Measurements from ENCODE around the gene CSNK1G2. TPM values are rescaled to one million over a fixed set of nuclear protein-coding genes. Genes with fewer than 3 reads are reported as not detected.

Gene CSNK1G2
- polyA plus RNA-seq, 1 experiment: 22.9 TPM

GRCh38 chr19:1979642-1980041, 38.7 kb downstream of the CSNK1G2 start:
- POLR2A ChIA-PET: no interaction called here

GRCh38 chr19:1980091-1980808, 39.3 kb downstream of the CSNK1G2 start:
- no peak overlapping the region for H3K27ac ChIP-seq (ENCODE audit: low read depth, low read length)
- CTCF ChIA-PET: no interaction called here
- DNase-seq (ENCODE audit: low read depth, low spot score): no peak
- H3K27me3 ChIP-seq (ENCODE audit: control insufficient read depth, insufficient read depth, low read length): no peaks in the 10 kb centered on the region
- no peak for TF ChIP-seq CTCF (IDR thresholded peaks at IDR 0.05; ENCODE audit: low read depth, low read length)
- POLR2A ChIA-PET: no interaction called here
- peaks cover 2% of the 10 kb centered on the region; the same call in 1 of the 2 replicates for H3K9me3 ChIP-seq (ENCODE audit: control insufficient read depth, insufficient read depth, low read length)
- H3K4me3 ChIP-seq (ENCODE audit: low read depth, low read length): no peak overlapping the region

More at GRCh38 chr19:1979642-1980041, 38.7 kb downstream of the CSNK1G2 start:
- no peak overlapping the region for H3K4me3 ChIP-seq (ENCODE audit: low read depth, low read length)
- H3K27ac ChIP-seq (ENCODE audit: low read depth, low read length): no peak overlapping the region
- TF ChIP-seq CTCF (IDR thresholded peaks at IDR 0.05; ENCODE audit: low read depth, low read length): no peak
- DNase-seq (ENCODE audit: low read depth, low spot score): no peak
- H3K27me3 ChIP-seq (ENCODE audit: control insufficient read depth, insufficient read depth, low read length): no peaks in the 10 kb centered on the region
- peaks cover 2% of the 10 kb centered on the region; the same call in 1 of the 2 replicates for H3K9me3 ChIP-seq (ENCODE audit: control insufficient read depth, insufficient read depth, low read length)
- CTCF ChIA-PET: no interaction called here

DNA sequence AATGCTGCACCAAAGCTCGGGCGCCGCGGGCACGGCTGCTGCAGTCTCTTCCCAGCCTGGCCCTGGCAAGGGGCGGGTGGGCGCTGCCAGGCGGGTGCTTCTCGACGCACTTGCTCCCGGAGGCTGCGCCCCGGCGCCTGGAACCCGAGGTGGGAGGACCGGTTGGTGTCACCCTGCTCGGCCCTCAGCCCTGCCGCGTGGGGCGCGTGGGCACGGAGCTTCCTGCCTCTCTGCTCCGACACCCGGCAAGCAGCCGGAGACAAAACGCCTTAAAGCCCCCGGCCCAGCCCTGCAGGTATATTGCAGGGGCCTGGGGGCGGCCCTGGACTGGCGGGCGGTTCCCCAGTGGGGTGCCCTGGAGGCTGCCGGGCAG, 39.8 kb downstream of the CSNK1G2 start:
- H3K9me3 ChIP-seq (ENCODE audit: control insufficient read depth, insufficient read depth, low read length): peaks cover 2% of the 10 kb centered on the region; the same call in 1 of the 2 replicates
- POLR2A ChIA-PET: interaction anchor here (0.5 kb wide), 1 partner anchor 96 kb away, joined by 4 read pairs; the partner anchor contains the start of gene ABHD17A
- no peak for DNase-seq (ENCODE audit: low read depth, low spot score)

DNA sequence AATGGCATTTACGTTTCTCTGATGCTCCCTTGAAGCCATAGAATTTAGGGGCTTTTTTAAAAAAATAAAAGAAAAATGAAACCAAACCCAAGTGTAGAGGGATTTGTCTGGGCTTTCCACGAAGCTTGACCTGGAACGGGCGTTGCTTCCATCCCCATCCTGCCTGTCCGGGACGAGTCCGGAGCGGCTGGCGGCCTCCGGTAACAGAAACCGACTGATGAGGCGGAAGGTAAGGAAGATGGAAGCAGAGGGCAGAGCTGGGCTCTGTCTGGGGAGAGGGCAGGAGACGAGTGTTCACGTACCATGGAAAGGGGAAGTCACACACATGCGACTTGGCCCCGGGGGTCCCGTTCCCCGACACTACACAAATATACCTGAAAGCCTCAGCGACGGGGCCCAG, 40.3 kb downstream of the CSNK1G2 start:
- ChIA-PET CTCF (interaction anchor here (0.9 kb wide), 1 partner anchor 89 kb away, joined by 3 read pairs; no protein-coding TSS in a partner anchor), POLR2A (interaction anchor here (0.5 kb wide), 1 partner anchor 96 kb away, joined by 4 read pairs; the partner anchor contains the start of gene ABHD17A)
- no peak for TF ChIP-seq CTCF (IDR thresholded peaks at IDR 0.05; ENCODE audit: low read depth, low read length)
- no peak overlapping the region for H3K4me3 ChIP-seq (ENCODE audit: low read depth, low read length)
- no peak overlapping the region for H3K27ac ChIP-seq (ENCODE audit: low read depth, low read length)
- DNase-seq (ENCODE audit: low read depth, low spot score): no peak
- peaks cover 2% of the 10 kb centered on the region; the same call in 1 of the 2 replicates for H3K9me3 ChIP-seq (ENCODE audit: control insufficient read depth, insufficient read depth, low read length)
- no peaks in the 10 kb centered on the region for H3K27me3 ChIP-seq (ENCODE audit: control insufficient read depth, insufficient read depth, low read length)

More for the DNA sequence above, 39.8 kb downstream of the CSNK1G2 start:
- Histone ChIP-seq H3K27me3 (ENCODE audit: control insufficient read depth, insufficient read depth, low read length) (no peaks in the 10 kb centered on the region), H3K27ac (ENCODE audit: low read depth, low read length) (no peak overlapping the region), H3K4me3 (ENCODE audit: low read depth, low read length) (no peak overlapping the region)
- CTCF ChIA-PET: no interaction called here
- TF ChIP-seq CTCF (IDR thresholded peaks at IDR 0.05; ENCODE audit: low read depth, low read length): no peak

DNA sequence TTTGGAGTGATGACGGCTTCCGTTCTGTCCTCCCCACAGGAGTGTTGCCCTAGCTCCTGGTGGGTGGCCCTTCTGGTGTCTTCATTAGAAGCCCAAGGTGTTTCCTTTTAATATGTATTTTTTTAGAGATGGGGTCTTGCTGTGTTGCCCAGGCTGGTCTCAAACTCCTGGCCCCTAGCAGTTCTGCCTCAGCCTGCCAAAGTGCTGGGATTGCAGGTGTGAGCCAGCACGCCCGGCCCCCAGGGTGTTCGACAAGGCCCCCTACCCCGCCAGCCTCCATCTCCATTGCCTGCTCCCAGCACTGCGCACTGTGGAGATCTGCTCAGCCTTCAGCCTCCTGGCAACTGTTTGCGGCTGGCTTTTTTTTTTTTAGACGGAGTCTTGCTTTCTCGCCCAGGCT, 43.4 kb downstream of the CSNK1G2 start:
- no peak overlapping the region for H3K27ac ChIP-seq (ENCODE audit: low read depth, low read length)
- H3K27me3 ChIP-seq (ENCODE audit: control insufficient read depth, insufficient read depth, low read length): no peaks in the 10 kb centered on the region
- H3K9me3 ChIP-seq (ENCODE audit: control insufficient read depth, insufficient read depth, low read length): no peaks in the 10 kb centered on the region; the same call in 1 of the 2 replicates
- TF ChIP-seq CTCF (IDR thresholded peaks at IDR 0.05; ENCODE audit: low read depth, low read length): no peak
- ChIA-PET CTCF (no interaction called here), POLR2A (interaction anchor here (0.6 to 0.7 kb wide), 2 partner anchors 9 to 70 kb away, joined by 3 read pairs; no protein-coding TSS in a partner anchor)
- DNase-seq (ENCODE audit: low read depth, low spot score): no peak
- H3K4me3 ChIP-seq (ENCODE audit: low read depth, low read length): no peak overlapping the region
